Stimulated activated naive B cell treated with anti-CD40 and anti-IgM and Interleukin-4, amounts not matched to agents 10 μg/mL and 1 μg/mL and 100 μg/mL, for 72 hours (primary cell): ENCODE data around the gene PCSK5.

Experiments
- ATAC-seq, 2 donors: fragments of 150-1000 bp; cut with Tn5 transposase; replicated peaks; 2 replicates each; pipeline ENCODE4 v1.10.0; 2021; ENCODE audit warnings: moderate library complexity in 1 of 2
- DNase-seq: peaks from one replicate; pipeline ENCODE4 v3.0.0; 2021
- H3K27ac Mint-ChIP-seq: one replicate; pipeline ENCODE4 v1.8.0; 2022; ENCODE audit warnings: mild to moderate bottlenecking, mixed read lengths
- H3K27me3 Mint-ChIP-seq, 2 donors: one replicate each; pipeline ENCODE4 v1.8.0; 2022; ENCODE audit warnings: mixed read lengths in 2 of 2
- H3K36me3 Mint-ChIP-seq, 2 donors: one replicate each; pipeline ENCODE4 v1.8.0; 2022; ENCODE audit warnings: mixed read lengths in 2 of 2, mild to moderate bottlenecking in 1 of 2
- H3K4me1 Mint-ChIP-seq, 2 donors: one replicate each; pipeline ENCODE4 v1.8.0; 2022; ENCODE audit warnings: mixed read lengths in 2 of 2, mild to moderate bottlenecking in 1 of 2
- H3K4me3 Mint-ChIP-seq, 2 donors: one replicate each; pipeline ENCODE4 v1.8.0; 2022; ENCODE audit warnings: mild to moderate bottlenecking in 2 of 2, mixed read lengths in 2 of 2, moderate library complexity in 1 of 2
- H3K9me3 Mint-ChIP-seq, 2 donors: one replicate each; pipeline ENCODE4 v1.8.0; 2022; ENCODE audit warnings: mixed read lengths in 2 of 2, mild to moderate bottlenecking in 1 of 2

The PCSK5 gene

GRCh38 chr9:75871624-75872023, 18.8 kb upstream of the PCSK5 start:
- DNase-seq = no peak
- no peaks in the 10 kb centered on the region for H3K36me3 Mint-ChIP-seq
- H3K27me3 Mint-ChIP-seq = peaks cover 11 to 28% of the 10 kb centered on the region in 2 donors
- no peak overlapping the region for H3K4me3 Mint-ChIP-seq
- no peak overlapping the region for H3K27ac Mint-ChIP-seq
- H3K9me3 Mint-ChIP-seq = no peaks in the 10 kb centered on the region
- no peaks in the 10 kb centered on the region for H3K4me1 Mint-ChIP-seq
- no peak for ATAC-seq

- ATAC-seq = no peak
- H3K27me3 Mint-ChIP-seq = peaks cover 13 to 14% of the 10 kb centered on the region in 2 donors
- H3K4me3 Mint-ChIP-seq = no peak overlapping the region
- no peaks in the 10 kb centered on the region for H3K36me3 Mint-ChIP-seq
- no peaks in the 10 kb centered on the region for H3K9me3 Mint-ChIP-seq
- DNase-seq = no peak
- H3K27ac Mint-ChIP-seq = no peak overlapping the region
- H3K4me1 Mint-ChIP-seq = no peaks in the 10 kb centered on the region
Measured at GRCh38 chr9:75873712-75874111, 16.8 kb upstream of the PCSK5 start.

GRCh38 chr9:75876999-75877640, 13.4 kb upstream of the PCSK5 start:
- no peak overlapping the region for H3K27ac Mint-ChIP-seq
- peaks cover 16 to 20% of the 10 kb centered on the region in 2 donors for H3K27me3 Mint-ChIP-seq
- DNase-seq (no peak), ATAC-seq (no peak)
- H3K36me3 Mint-ChIP-seq = no peaks in the 10 kb centered on the region
- no peaks in the 10 kb centered on the region for H3K4me1 Mint-ChIP-seq
- no peaks in the 10 kb centered on the region for H3K9me3 Mint-ChIP-seq
- H3K4me3 Mint-ChIP-seq = no peak overlapping the region

GRCh38 chr9:75878488-75878860, 12.0 kb upstream of the PCSK5 start:
- no peak for ATAC-seq
- H3K9me3 Mint-ChIP-seq = no peaks in the 10 kb centered on the region
- peaks cover 17 to 19% of the 10 kb centered on the region in 2 donors for H3K27me3 Mint-ChIP-seq
- no peaks in the 10 kb centered on the region for H3K36me3 Mint-ChIP-seq
- H3K4me1 Mint-ChIP-seq = no peaks in the 10 kb centered on the region
- DNase-seq = no peak
- H3K4me3 Mint-ChIP-seq = no peak overlapping the region
- no peak overlapping the region for H3K27ac Mint-ChIP-seq

- no peak for DNase-seq
- Mint-ChIP-seq H3K36me3 (no peaks in the 10 kb centered on the region), H3K27ac (no peak overlapping the region), H3K4me3 (no peak overlapping the region), H3K27me3 (peaks cover 18 to 26% of the 10 kb centered on the region in 2 donors), H3K9me3 (no peaks in the 10 kb centered on the region), H3K4me1 (no peaks in the 10 kb centered on the region)
- no peak for ATAC-seq
Measured at GRCh38 chr9:75880618-75881017, 9.9 kb upstream of the PCSK5 start.

- Mint-ChIP-seq H3K27me3 (peaks cover 19 to 29% of the 10 kb centered on the region in 2 donors), H3K27ac (no peak overlapping the region), H3K4me1 (no peaks in the 10 kb centered on the region), H3K36me3 (no peaks in the 10 kb centered on the region), H3K9me3 (no peaks in the 10 kb centered on the region), H3K4me3 (no peak overlapping the region)
- ATAC-seq = no peak
- no peak for DNase-seq
Measured at GRCh38 chr9:75881761-75882160, 8.7 kb upstream of the PCSK5 start.

- H3K9me3 Mint-ChIP-seq = no peaks in the 10 kb centered on the region
- ATAC-seq (no peak), DNase-seq (no peak)
- H3K4me3 Mint-ChIP-seq = no peak overlapping the region
- peaks cover 10 to 17% of the 10 kb centered on the region in 2 donors for H3K4me1 Mint-ChIP-seq
- peaks cover 30 to 50% of the 10 kb centered on the region in 2 donors for H3K27me3 Mint-ChIP-seq
- no peak overlapping the region for H3K27ac Mint-ChIP-seq
- no peaks in the 10 kb centered on the region for H3K36me3 Mint-ChIP-seq
Measured at GRCh38 chr9:75885652-75886051, 4.8 kb upstream of the PCSK5 start.

GRCh38 chr9:75889577-75889976, 896 bp upstream of the PCSK5 start:
- peak in 1 of 2 donors; percentile 21 for ATAC-seq
- Mint-ChIP-seq H3K4me3 (peak overlapping the region; percentile 77 to 88), H3K36me3 (no peaks in the 10 kb centered on the region), H3K27me3 (peaks cover 53 to 85% of the 10 kb centered on the region in 2 donors), H3K9me3 (no peaks in the 10 kb centered on the region), H3K27ac (peak overlapping the region; percentile 72), H3K4me1 (peaks cover 22 to 33% of the 10 kb centered on the region in 2 donors)
- DNase-seq = no peak

GRCh38 chr9:75889977-75890471, 449 bp upstream of the PCSK5 start:
- peak; percentile 3 to 9 for ATAC-seq
- no peaks in the 10 kb centered on the region for H3K9me3 Mint-ChIP-seq
- H3K36me3 Mint-ChIP-seq = no peaks in the 10 kb centered on the region
- no peak overlapping the region for H3K27ac Mint-ChIP-seq
- no peak for DNase-seq
- peaks cover 22 to 33% of the 10 kb centered on the region in 2 donors for H3K4me1 Mint-ChIP-seq
- peak overlapping the region; percentile 77 to 88 for H3K4me3 Mint-ChIP-seq
- peaks cover 55 to 82% of the 10 kb centered on the region in 2 donors for H3K27me3 Mint-ChIP-seq

- no peaks in the 10 kb centered on the region for H3K36me3 Mint-ChIP-seq
- H3K4me3 Mint-ChIP-seq = peak overlapping the region; percentile 66 to 88
- ATAC-seq (peak in 1 of 2 donors; percentile 5), DNase-seq (no peak)
- peaks cover 22 to 33% of the 10 kb centered on the region in 2 donors for H3K4me1 Mint-ChIP-seq
- H3K27me3 Mint-ChIP-seq = peaks cover 63 to 81% of the 10 kb centered on the region in 2 donors
- H3K27ac Mint-ChIP-seq = no peak overlapping the region
- no peaks in the 10 kb centered on the region for H3K9me3 Mint-ChIP-seq
Measured at GRCh38 chr9:75891277-75891741, 836 bp downstream of the PCSK5 start.

- Mint-ChIP-seq H3K4me1 (peaks cover 22 to 33% of the 10 kb centered on the region in 2 donors), H3K4me3 (peak overlapping the region; percentile 66 to 88), H3K36me3 (no peaks in the 10 kb centered on the region), H3K27me3 (peaks cover 63 to 83% of the 10 kb centered on the region in 2 donors), H3K27ac (no peak overlapping the region), H3K9me3 (no peaks in the 10 kb centered on the region)
- no peak for DNase-seq
- ATAC-seq = no peak
Measured at GRCh38 chr9:75891771-75892215, 1.3 kb downstream of the PCSK5 start.

- peaks cover 22 to 33% of the 10 kb centered on the region in 2 donors for H3K4me1 Mint-ChIP-seq
- DNase-seq (no peak), ATAC-seq (no peak)
- no peaks in the 10 kb centered on the region for H3K36me3 Mint-ChIP-seq
- peaks cover 63 to 81% of the 10 kb centered on the region in 2 donors for H3K27me3 Mint-ChIP-seq
- no peak overlapping the region for H3K4me3 Mint-ChIP-seq
- no peak overlapping the region for H3K27ac Mint-ChIP-seq
- no peaks in the 10 kb centered on the region for H3K9me3 Mint-ChIP-seq
Measured at GRCh38 chr9:75892216-75892911, 1.9 kb downstream of the PCSK5 start.

- peaks cover 21 to 33% of the 10 kb centered on the region in 2 donors for H3K4me1 Mint-ChIP-seq
- ATAC-seq (no peak), DNase-seq (no peak)
- peaks cover 61 to 73% of the 10 kb centered on the region in 2 donors for H3K27me3 Mint-ChIP-seq
- no peak overlapping the region for H3K4me3 Mint-ChIP-seq
- no peaks in the 10 kb centered on the region for H3K36me3 Mint-ChIP-seq
- H3K9me3 Mint-ChIP-seq = no peaks in the 10 kb centered on the region
- no peak overlapping the region for H3K27ac Mint-ChIP-seq
Measured at GRCh38 chr9:75893106-75893505, 2.6 kb downstream of the PCSK5 start.

- H3K4me3 Mint-ChIP-seq = no peak overlapping the region
- no peaks in the 10 kb centered on the region for H3K36me3 Mint-ChIP-seq
- H3K27me3 Mint-ChIP-seq = peaks cover 57 to 62% of the 10 kb centered on the region in 2 donors
- peaks cover 17 to 26% of the 10 kb centered on the region in 2 donors for H3K4me1 Mint-ChIP-seq
- no peak for ATAC-seq
- no peaks in the 10 kb centered on the region for H3K9me3 Mint-ChIP-seq
- DNase-seq = no peak
- H3K27ac Mint-ChIP-seq = no peak overlapping the region
Measured at GRCh38 chr9:75894566-75894965, 4.1 kb downstream of the PCSK5 start.

GRCh38 chr9:75895112-75895511, 4.6 kb downstream of the PCSK5 start:
- Mint-ChIP-seq H3K27me3 (peaks cover 53 to 56% of the 10 kb centered on the region in 2 donors), H3K4me3 (no peak overlapping the region), H3K36me3 (no peaks in the 10 kb centered on the region), H3K4me1 (peaks cover 13 to 21% of the 10 kb centered on the region in 2 donors), H3K9me3 (no peaks in the 10 kb centered on the region), H3K27ac (no peak overlapping the region)
- DNase-seq (no peak), ATAC-seq (no peak)
